ENCODE results near the gene TPRN. TPM values are rescaled to one million over a fixed set of nuclear protein-coding genes. Genes with fewer than 3 reads are reported as not detected.

Gene TPRN
- total and polyA plus RNA-seq, 9 of the 15 experiments (the other 6 are each of a cell fraction or from before 2014, with no cell fraction given): 0.31 to 31.9 (median 4.4) TPM

- intact Hi-C loops (cut with micrococcal nuclease) (loop anchor here (2.0 kb wide), 2 partner anchors 22 to 64 kb away; partner anchors contain the start of gene MAN1B1), in situ Hi-C loops (cut with MboI) (no loop called here)
- Histone ChIP-seq H3K36me3 (ENCODE audit: control insufficient read depth, insufficient read depth, low read length) (no peaks in the 10 kb centered on the region), H3K9me3 (replicated peaks; ENCODE audit: control insufficient read depth, insufficient read depth, low read depth, low read length) (no peaks in the 10 kb centered on the region; the same call in 1 of the 2 replicates), H3K9ac (ENCODE audit: insufficient read depth in 1 of 2, low read depth in 2 of 2, low read length in 2 of 2) (0 out of 4 replicates have a peak overlapping the region, but pooled peaks of 1 of the 2 experiments have one; percentile 38), H3K27me3 (ENCODE audit: control insufficient read depth in 2 of 2, insufficient read depth in 2 of 2, low read length in 2 of 2) (no peaks in the 10 kb centered on the region), H3K79me2 (ENCODE audit: control insufficient read depth, insufficient read depth, low read length) (no peaks in the 10 kb centered on the region), H3K4me2 (ENCODE audit: insufficient read depth, low read length) (no peak overlapping the region), H3K9me1 (ENCODE audit: control insufficient read depth, insufficient read depth, low read length) (no peaks in the 10 kb centered on the region), H2AFZ (ENCODE audit: low read depth, low read length) (no peak overlapping the region; the same call in 1 of the 2 replicates), H4K20me1 (replicated peaks; ENCODE audit: control insufficient read depth, insufficient read depth, low read length) (no peaks in the 10 kb centered on the region), H3K4me3 (peak overlapping the region; percentile 21; the same call in 1 of the 2 replicates), H3K27ac (ENCODE audit: extremely low read depth, low read depth, low read length) (peak overlapping the region; percentile 52; the same call in 1 of the 3 replicates), H3K4me1 (replicated peaks in 1 of 2; ENCODE audit: control insufficient read depth in 2 of 2, insufficient read depth in 2 of 2, low read length in 2 of 2) (peaks cover 8 to 53% of the 10 kb centered on the region in 2 experiments; a peak in 3 of 5 replicates)
- DNase-seq (ENCODE audit: extremely low read depth in 1 of 4, low spot score in 3 of 4) (peak; percentile 82 to 93 (median 88)), ATAC-seq (peak; percentile 87), FAIRE-seq (peak; percentile 99)
- CTCF ChIA-PET (ENCODE audit: low intra/inter-chr PET ratio): interaction anchor here (0.6 kb wide), 1 partner anchor 27 kb away, joined by 3 read pairs; no protein-coding TSS in a partner anchor
- POLR2A ChIA-PET: interaction anchor here (0.6 to 3.4 kb wide), 14 partner anchors 9 to 788 kb away, joined by 3 to 22 read pairs (median 4); partner anchors contain the start of genes DPP7, GRIN1 and TUBB4B
- BruUV-seq (replicated peaks): no TSS peak
- WGBS (ENCODE audit: insufficient coverage, low coverage, missing lambda C conversion rate): under 1% methylated on average over 21 of the region's 34 CpGs
- TF ChIP-seq GTF2A2 (tag; IDR thresholded peaks at IDR 0.05) (no peak), ZNF444 (CRISPR knock-in tag; IDR thresholded peaks at IDR 0.05) (no peak), ZNF384 (IDR thresholded peaks at IDR 0.05; ENCODE audit: low read depth, low read length) (peak; percentile 81), CBX3 (IDR thresholded peaks at IDR 0.05; ENCODE audit: borderline replicate concordance in 1 of 2, low read length in 2 of 2) (no peak), TBP (optimal IDR thresholded peaks at IDR 0.05; ENCODE audit: low read depth, low read length) (peak; percentile 21), E2F1 (CRISPR knock-in tag; IDR thresholded peaks at IDR 0.05) (peak; percentile 30; the same call in 1 of the 2 replicates), CCNT2 (IDR thresholded peaks at IDR 0.05; ENCODE audit: borderline replicate concordance, extremely low read depth, insufficient read length, low read depth, low read length) (peak; percentile 14), ZNF23 (CRISPR knock-in tag; IDR thresholded peaks at IDR 0.05) (no peak), VEZF1 (CRISPR knock-in tag; IDR thresholded peaks at IDR 0.05) (peak; percentile 59), MEIS2 (IDR thresholded peaks at IDR 0.05; ENCODE audit: partially characterized antibody) (no peak), ZBTB43 (CRISPR knock-in tag; IDR thresholded peaks at IDR 0.05) (no peak), POU5F1 (IDR thresholded peaks at IDR 0.05; ENCODE audit: borderline replicate concordance, low read depth, low read length, partially characterized antibody) (no peak), CHD4 (IDR thresholded peaks at IDR 0.05; ENCODE audit: insufficient read depth, insufficient replicate concordance, low read depth, low read length, poor library complexity, severe bottlenecking) (no peak), MCM5 (IDR thresholded peaks at IDR 0.05; ENCODE audit: low read depth) (no peak), WHSC1 (IDR thresholded peaks at IDR 0.05; ENCODE audit: low read length) (no peak), DPF2 (IDR thresholded peaks at IDR 0.05) (no peak), YBX1 (IDR thresholded peaks at IDR 0.05) (no peak), NRF1 (conservative IDR thresholded peaks at IDR 0.05 in 1 of 2, IDR thresholded peaks at IDR 0.05 in 1 of 2) (peak; percentile 55 to 67)
Measured at GRCh38 chr9:137150617-137151457, 49.7 kb downstream of the TPRN start.
